GM19438 (cell line): ENCODE results near the gene SLC25A47.
"Not testable (repeated sequence)": the region's sequence is repeated elsewhere in the genome, so short reads cannot be mapped to it uniquely, and the experiment has no call there.

Experiments
- ATAC-seq: cut with Tn5 transposase; IDR thresholded peaks from one replicate; pipeline ENCODE4 v1.9.1; 2021; ENCODE audit warnings: low read depth; ENCODE audit not compliant: unreplicated experiment

SLC25A47 gene, protein sequence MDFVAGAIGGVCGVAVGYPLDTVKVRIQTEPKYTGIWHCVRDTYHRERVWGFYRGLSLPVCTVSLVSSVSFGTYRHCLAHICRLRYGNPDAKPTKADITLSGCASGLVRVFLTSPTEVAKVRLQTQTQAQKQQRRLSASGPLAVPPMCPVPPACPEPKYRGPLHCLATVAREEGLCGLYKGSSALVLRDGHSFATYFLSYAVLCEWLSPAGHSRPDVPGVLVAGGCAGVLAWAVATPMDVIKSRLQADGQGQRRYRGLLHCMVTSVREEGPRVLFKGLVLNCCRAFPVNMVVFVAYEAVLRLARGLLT

DNA sequence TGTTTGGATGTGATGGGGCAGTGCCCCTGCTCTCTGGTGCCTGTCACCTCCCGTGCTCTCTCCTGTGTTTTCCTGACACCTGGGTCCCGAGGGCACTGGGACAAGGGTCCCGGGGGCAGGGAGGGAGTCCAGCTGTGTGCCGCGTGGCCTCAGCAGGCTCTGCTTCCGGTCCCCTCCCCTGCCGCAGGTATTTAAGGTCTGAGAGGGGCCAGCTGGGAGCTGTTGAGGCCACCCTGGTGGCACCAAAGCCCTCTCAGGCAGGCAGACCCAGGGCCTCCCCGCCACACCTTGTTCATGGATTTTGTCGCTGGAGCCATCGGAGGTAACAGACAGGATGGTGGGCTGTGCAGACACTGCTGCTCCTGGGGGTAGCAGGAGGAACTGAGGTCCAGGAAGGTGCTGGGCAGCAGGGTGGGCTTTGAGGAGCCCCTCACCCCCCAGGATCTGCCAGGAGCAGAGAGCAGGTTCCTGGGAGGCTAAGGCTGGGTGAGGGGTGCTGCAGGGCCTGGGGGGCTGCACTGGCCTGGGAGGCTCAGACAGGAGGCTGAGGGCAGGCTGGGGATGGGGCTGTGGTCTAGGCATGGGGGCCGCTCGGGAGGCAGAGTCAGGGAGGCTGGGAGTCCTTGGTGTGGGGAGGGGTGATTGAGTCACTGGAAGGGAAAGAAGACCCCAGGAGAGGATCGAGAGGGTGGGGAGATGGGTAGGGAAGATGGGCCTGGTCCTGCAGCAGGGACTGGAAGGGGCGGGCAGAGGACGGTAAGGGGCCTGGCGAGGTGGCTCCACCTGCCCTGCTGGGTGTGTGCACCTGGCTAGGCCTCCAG is at the start of gene SLC25A47:
Gene SLC25A47, plus strand, starts transcription at position 219 of the 821 bp plus-strand sequence. Its CDS starts 76 bp downstream, at position 295.
- ATAC-seq = no peak

DNA sequence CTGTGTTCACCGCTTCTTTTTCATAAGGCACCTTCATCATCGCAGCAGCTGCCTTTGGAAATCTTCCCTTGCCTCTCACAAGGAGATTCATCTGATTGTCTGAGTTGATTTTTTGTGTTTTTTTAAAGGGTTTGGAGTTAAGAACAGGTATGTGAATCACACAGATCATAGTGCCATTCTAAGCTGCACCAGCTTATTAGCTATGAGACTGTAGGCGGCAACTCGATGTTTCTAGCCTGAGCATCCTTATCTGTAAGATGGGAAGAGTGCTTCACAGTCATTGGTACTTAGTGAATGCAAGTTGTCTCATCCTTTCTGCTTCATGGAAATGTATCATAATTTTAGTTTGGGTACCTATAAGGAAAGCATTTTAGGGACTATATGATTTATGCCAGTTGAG is 48.9 kb upstream of the SLC25A47 start:
- no peak for ATAC-seq

DNA sequence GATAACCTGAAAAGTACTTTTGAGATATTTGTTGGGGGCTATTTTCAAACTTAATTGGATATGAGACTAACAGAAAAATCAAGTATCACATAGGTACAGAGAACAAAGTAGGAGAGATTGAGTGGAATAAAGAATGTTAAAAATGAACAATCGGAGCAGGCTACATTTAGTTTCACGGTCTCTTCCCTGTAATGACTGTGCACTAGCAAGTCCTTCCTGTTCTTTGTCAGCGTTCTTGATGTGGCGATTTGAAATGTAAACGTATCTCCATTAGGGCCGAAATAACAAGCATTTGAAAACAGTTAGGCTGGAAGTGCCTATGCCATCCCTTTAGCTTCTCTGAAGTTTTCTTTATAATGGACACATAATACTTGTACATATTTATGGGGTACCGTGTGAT is 47.9 kb upstream of the SLC25A47 start:
- no peak for ATAC-seq

DNA sequence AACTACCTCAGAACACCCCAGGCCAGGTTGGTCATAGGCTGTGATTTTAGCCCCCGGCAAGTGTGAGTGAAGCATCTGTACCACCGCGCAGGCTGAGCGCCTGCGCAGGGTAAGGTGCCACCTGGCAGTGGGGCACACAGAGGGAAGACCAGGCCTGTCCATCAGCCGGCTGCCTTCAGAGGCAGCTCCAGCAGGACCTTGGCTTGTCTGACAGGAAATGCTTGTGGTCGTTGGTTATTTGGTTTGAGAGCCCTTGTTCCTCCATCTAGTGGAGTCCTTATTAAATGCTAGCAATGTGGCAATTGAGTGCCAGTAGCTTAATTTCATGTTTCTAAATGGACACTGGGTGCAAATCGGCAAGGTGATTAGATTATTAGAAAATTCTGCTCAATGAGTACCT is 44.4 kb upstream of the SLC25A47 start:
- ATAC-seq = no peak

DNA sequence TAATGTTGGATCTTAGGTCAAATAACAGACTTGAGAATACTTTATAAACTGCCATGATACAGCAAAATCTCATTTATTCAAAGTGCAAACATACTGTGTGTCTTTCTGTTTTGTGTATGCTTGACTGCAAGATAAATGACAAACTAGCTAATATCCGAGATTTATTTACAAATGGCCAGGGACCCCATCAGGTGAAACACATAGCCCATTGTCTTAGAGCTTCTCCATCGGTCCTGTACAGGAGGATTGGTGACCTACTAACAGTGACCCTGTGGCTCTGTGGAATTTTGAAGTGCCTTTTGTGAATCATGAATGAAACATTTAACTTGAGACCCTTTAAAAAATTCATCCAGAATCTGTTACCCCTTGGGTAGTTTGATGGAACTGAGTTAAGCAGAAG is 44.0 kb upstream of the SLC25A47 start:
- ATAC-seq = no peak

DNA sequence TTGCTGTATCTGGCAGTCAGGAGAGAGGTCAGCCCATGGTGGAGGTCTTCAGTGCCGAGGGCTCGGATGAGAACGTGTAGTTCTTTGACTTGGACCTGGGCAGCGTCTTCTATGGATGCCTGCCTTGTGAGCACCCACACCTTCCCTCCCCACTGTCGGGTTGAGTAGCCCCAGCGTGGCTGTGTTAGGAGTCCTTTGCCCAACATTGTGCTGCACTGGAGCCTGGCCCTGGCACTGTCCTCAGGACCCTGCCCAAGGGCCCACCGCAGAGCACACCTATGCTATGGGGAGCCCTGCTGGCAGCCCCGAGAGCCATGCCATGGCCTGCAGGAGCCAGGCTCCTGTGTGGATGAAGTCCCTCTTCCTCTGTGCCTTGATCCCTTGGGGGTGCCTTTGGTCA is 43.6 kb upstream of the SLC25A47 start:
- ATAC-seq = no peak

DNA sequence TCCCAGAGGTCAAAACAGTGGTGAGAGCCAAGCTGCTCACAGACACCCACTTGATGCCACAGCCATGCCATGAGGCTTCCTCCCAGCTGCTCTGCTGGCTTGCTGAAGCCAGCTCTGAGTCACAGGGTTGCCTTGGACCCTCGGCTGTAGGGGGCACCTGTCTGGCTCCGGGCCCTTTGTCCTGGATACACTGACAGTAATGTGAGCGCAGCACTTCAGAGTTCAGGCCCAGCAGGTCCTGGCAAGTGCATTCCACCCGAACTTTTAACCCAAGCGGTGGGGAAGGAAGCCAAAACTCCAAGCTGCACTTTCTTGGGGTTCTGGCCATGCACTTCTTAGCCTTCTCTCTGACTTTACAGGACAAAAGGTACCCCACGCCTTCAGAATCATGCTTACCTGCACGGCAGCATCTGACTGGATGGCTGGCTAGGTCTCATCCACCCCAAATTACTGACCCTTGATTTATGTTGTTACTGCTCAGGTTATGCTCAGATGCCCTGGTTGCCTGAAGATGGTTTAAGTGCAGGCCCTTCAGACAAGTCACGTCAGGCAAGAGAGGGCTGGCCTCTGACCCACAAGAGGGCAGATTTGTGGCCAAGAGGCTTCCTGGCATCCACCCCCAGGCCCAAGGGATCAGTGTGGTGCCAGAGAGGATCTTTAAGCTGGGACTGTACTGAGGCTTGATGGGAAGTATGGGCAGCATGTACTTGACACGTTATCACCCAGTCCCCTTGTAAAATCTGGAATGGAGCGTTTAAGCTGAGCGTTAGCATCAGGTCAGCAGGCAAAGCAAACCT is 41.7 kb upstream of the SLC25A47 start:
- no peak for ATAC-seq

DNA sequence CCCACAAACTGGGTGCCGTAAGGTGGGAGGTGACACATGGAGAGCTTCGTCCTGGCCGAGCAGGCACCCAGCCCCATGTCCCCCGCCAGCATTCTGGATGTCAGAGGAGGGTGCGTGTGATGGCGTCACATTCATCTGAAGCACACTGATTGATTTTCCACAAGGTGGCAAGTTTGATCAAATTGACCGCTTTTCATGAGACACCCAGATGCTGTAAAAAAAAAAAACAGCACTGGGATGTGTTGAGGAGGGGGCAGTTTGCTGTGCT is 41.1 kb upstream of the SLC25A47 start:
- ATAC-seq = no peak

DNA sequence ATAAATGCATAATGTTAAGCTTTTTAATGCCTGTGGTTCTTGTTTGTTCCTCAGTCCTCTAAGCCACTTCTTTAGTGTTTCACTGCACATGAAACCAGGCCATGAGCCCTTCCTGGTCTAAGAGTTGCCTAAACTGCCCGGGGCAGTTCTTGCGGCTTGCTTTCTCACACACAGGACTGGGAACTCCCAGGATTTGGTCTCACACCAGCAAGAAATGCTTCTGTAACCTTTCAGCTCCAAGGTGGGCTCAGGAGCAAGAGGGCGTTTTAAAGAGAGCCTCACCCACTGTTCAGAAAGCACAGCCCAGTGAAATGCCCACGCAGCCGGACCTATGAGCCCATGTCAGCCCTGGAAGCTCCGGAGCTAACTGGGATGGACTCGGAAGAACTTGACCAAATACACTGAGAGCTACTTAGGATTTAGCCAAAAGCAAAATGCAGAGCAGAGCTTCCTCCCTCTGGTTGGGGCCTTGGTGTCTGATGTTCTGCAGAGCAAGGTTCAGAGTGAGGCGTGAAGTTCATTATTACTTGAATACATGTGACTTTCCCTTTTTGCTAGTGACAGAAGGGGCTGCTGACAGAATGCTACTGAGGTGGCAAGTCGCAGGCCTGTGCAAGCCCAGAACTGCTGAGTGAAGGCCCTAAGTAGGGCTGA is 40.2 kb upstream of the SLC25A47 start:
- no peak for ATAC-seq

DNA sequence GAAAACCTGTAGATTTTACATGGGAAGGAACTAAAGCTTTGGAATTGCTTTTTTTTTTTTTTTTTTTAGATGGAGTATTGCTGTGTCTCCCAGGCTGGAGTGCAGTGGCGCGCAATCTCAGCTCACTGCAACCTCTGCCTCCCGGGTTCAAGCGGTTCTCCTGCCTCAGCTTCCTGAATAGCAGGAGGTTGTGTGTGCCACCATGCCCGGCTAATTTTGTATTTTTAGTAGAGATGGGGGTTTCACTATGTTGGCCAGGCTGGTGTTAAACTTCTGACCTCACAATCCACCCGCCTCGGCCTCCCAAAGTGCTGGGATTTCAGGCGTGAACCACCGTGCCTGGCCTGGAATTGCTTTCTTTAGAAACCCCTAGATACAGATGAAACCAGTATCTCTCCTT is 39.7 kb upstream of the SLC25A47 start:
- ATAC-seq = not testable (repeated sequence)

DNA sequence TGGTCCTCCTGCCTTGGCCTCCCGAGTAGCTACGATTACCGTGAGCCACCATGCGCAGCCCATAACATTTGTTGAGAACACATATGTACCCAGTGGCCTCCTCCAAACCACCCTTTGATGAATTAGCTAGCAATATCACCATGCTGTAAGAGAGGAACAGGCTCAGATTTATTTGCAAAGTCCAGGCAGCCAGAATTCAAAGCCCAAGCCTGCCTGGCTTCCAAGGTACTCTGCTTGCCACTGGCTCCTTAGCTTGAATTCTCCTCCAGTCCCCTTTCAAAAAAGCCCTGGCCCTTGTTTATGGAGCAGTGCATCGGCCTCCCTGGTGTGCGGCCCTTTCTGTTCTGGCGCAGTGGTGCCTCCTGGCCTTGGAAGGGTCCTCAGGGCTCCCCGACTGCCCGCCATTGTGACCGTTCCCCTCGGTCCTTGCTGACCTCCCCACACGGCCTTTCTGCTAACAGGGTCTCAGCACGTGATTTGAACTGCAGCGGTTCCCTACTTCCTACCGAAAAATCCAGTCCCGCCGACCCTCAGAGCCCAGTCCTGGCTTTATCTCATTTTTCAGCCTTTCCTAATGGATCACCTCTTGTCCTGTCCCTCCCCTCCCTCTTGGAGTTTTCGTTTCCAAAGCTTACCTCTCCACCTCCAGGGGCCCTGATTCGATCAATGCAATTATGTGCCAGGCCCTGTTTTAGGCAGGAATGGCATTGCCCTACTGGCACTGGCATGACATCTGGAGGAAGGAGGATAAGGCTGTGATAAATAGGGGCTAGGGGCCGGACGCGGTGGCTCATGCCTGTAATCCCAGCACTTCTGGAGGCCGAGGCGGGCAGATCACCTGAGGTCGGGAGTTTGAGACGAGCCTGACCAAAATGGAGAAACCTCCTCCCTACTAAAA is 38.9 kb upstream of the SLC25A47 start:
- ATAC-seq = no peak

DNA sequence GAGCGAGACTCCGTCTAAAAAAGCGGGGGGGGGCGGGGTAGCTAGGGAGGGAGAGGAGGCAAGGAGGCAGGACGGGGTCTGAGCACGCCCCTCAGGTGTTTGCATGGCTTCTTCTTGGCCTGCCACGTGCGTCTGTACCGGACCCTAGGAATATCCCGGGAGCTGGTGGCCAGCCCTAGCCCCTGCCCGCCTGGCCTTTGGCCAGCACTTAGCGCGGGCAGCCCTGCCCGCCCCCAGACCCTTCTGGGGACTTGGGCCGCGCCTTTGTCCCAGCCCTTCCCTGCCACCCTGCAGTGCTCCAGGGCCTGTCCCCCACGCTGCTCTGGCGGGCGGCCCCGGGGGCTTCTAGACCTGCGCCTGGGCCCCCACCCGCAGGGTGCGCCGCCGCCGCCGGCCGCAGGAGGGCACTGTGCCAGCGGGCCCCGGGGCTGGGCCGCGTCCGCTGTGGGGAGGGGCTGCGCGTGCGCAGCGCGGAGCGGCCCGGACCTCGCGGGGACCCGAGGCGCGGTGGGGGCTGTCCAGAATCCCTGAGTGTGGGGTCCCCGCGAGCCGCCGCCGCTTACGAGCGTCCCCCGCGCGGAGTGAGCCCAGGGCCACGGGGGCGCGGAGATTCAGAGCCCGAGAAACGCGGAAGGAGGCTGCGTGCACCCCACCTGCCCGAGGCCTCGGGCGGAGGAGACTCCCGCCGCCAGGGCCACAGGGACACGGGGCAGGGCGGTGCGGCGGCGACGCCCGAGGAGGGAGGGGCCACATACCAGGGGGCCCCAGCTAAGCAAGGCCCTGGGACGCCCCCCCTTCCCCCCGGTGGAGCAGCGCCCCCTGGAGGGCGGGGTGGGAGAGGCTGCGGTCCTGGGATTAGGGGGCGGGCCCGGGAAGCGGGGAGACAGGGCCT is 37.9 kb upstream of the SLC25A47 start:
- ATAC-seq = peak; percentile 80

DNA sequence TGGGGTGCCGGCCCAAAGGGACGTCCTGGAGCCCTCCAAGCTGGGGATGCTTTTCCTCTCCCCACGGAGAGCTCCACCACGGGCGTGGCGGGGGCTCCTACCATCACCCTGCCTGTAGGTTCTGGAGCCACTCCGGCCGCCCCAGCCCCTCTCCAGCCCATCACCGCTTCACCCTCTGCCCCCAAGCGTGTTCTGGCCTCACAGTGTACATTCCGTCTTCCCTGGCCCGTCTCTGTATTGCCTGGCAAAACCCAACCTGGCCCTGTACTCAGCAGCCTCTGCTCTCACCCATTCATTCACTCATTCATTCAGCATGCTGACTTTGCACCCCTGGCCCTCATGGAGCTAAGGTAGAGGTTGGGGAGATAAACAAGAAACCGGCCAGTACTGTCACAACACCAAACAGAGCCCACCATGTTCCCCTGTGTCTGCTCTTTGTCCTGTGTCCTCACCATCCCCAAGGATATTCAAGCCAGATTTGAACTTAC is 37.2 kb upstream of the SLC25A47 start:
- ATAC-seq = no peak

DNA sequence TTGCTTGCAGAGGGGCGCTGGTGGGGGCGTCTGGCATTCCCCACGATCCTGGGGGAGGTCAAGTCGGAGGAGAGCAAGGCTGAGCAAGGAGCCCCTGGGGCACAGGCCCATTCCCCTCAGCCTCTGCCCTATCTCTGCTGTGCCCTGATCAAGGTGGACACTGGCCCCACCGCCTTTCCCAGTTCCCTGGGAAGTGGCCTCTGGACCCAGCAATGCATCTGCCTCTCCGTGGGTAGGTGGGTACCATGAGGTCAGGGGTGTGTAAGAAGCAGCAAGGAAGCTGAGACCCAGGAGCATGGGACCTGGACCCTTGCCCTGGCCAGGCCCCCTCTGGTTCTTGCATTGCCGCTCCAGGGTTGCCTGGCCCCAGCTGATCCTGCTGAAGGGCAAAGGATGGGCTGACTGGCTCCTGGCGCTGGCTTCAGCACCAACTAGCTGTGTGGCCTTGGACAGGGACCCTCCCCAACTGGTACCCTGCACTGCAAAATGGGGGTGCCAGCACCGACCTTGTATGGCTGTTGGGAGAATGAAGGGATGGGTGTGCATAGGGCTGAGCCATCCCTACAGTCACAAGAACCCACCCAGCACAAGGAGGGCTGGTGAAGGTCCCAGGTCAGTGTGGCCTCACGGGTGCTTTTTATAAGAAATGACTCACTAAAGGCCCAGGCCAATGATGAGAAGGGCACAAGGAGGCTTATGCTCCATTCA is 36.5 kb upstream of the SLC25A47 start:
- ATAC-seq = no peak

DNA sequence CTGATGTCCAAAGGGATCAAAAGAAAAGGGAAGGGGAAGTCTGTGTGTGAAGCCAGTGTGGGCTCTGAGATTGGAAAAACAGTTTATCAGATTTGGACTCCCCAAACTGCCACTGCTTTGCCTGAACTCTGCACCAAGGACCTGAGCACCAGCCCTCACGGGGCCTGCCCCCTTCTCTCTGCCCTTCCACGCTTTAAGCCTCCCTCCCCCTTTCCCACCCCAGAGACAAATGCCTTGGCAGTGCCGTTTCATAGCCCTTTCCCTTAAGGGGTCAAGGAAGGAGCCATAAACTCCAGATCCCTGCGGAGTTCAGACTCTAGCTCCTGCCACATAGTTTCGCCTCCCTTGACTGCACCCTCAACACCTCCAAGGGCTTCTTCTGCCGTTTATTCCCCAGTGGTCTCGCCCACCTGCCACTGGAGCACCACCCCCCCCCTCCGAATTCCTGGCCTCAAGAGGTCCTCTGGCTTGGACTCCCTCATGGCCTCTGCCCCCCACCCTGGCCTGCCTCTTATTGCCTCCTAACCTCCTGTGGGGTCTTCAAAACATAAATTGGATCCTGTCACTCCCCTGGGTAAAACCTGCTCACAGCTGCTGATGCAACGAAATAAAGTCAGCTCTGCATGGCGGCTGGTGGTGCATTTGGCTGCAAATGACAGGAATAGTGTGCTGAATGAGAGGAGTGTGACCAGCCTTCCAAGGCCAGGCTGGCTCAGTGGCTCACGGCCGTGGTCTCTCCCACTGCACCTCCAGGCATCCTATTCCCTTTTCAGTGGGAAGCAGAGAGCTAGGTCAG is 35.7 kb upstream of the SLC25A47 start:
- no peak for ATAC-seq

DNA sequence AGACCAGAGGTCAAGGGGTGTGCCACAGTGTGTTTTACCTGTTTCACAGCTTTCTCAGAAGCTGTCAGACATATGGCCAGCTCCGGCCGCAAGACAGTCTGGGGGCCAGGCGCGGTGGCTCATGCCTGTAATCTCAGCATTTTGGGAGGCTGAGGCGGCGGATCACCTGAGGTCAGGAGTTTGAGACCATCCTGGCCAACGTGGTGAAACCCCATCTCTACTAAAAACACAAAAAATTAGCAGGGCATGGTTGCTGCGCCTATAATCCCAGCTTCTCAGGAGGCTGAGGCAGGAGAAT is 35.2 kb upstream of the SLC25A47 start:
- not testable (repeated sequence) for ATAC-seq

DNA sequence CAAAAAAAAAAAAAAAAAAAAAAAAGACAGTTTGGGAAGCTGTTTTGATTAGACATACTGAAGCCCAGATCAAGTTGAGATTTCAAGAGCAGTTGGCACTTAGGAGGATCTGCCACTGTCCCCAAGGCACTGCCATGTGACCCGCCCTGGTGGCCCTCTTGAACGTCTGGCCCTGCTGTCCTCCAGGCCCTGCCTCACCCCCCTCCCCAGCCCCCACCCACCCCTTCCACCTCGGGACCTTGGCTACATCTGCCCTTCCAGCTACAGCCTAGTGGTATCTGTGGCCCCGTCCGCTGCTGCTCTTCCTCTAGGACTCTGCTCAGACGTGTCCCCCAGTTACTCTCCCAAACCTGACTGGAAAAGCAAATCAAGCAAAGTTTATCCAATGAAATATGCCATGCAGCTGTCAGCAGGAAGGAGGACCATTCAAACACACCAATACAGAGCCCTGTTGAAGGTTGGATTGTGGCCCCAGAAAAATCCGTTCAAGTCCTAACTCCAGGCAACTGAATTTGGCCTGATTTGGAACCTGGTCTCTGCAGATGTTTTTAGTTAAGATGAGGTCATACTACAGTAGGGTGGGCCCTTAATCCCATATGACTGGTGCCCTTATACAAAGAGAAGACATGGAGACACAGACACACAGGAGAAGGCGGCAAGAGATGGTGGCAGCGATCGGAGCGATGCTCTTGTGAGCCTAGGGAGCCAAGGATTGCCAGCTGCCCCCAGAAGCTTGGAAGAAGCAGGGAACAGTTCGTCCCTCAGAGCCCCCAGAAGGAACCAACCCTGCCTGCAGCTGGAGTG is 34.6 kb upstream of the SLC25A47 start:
- no peak for ATAC-seq
